Neural cell (in vitro differentiated cells): Measurements from ENCODE around the gene BFSP2.

Experiments
- EZH2 ChIP-seq: fragments of 200-600, 300-800 bp; shearing (Covaris generic), sonication (generic); IDR thresholded peaks from 2 replicates; pipeline ENCODE4 v1.6.1; 2014; ENCODE audit warnings: antibody characterized with exemption, low read length, borderline replicate concordance, mild to moderate bottlenecking; ENCODE audit not compliant: insufficient read depth, poor library complexity, severe bottlenecking
- POLR2AphosphoS5 ChIP-seq: IDR thresholded peaks from 2 replicates; pipeline ENCODE4 v1.6.1; 2012
- RAD21 ChIP-seq: fragments of 450-650 bp; conservative IDR thresholded peaks from 2 replicates; pipeline ENCODE4 v1.6.1; 2014; ENCODE audit warnings: antibody characterized with exemption, mild to moderate bottlenecking, moderate library complexity
- SMC3 ChIP-seq: fragments of 450-650 bp; conservative IDR thresholded peaks from 2 replicates; pipeline ENCODE4 v1.6.1; 2014; ENCODE audit warnings: antibody characterized with exemption, mild to moderate bottlenecking, moderate library complexity; ENCODE audit not compliant: poor library complexity
- TAF1 ChIP-seq: IDR thresholded peaks from 2 replicates; pipeline ENCODE4 v1.6.1; 2012; ENCODE audit warnings: low read depth
- TF ChIP-seq, protein P1 (sequence below): fragments of 450-650 bp; IDR thresholded peaks from 2 replicates; pipeline ENCODE4 v1.5.1; 2014; ENCODE audit warnings: antibody characterized with exemption, mild to moderate bottlenecking, moderate library complexity; ENCODE audit not compliant: poor library complexity, severe bottlenecking

DNA sequence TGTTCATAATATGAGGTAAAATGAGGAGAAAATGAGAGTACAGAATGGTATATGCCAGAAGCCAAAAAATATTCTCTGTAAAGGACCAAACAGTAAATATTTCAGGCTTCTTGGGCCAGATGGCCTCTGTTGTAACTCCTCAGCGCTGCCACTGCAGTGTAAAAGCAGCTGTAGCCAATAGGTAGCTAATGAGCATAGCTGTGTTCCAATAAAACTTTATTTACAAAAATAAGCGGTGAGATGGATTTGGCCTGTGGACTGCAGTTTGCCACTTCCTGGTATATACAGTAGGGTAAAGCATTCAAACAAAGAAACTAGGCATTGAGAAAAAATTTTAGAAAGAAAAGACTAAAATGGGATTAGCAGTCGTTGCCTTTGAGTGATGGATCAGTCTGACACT, 51.5 kb downstream of the BFSP2 start:
- TF ChIP-seq, protein P1, sequence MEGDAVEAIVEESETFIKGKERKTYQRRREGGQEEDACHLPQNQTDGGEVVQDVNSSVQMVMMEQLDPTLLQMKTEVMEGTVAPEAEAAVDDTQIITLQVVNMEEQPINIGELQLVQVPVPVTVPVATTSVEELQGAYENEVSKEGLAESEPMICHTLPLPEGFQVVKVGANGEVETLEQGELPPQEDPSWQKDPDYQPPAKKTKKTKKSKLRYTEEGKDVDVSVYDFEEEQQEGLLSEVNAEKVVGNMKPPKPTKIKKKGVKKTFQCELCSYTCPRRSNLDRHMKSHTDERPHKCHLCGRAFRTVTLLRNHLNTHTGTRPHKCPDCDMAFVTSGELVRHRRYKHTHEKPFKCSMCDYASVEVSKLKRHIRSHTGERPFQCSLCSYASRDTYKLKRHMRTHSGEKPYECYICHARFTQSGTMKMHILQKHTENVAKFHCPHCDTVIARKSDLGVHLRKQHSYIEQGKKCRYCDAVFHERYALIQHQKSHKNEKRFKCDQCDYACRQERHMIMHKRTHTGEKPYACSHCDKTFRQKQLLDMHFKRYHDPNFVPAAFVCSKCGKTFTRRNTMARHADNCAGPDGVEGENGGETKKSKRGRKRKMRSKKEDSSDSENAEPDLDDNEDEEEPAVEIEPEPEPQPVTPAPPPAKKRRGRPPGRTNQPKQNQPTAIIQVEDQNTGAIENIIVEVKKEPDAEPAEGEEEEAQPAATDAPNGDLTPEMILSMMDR, result no peak
- TF ChIP-seq SMC3 (no peak), TAF1 (no peak), RAD21 (no peak), POLR2AphosphoS5 (no peak), EZH2 (no peak)
